Liver (tissue), 9 donors: ENCODE results near the gene EPN3. TPM values are rescaled to one million over a fixed set of nuclear protein-coding genes. Genes with fewer than 3 reads are reported as not detected.

Experiments
- DNase-seq: peaks from one replicate; pipeline ENCODE4 v3.0.0-alpha.2; 2017; ENCODE audit warnings: low spot score
- H3K27ac ChIP-seq, 2 donors: one replicate each; pipeline ENCODE4 v1.7.0; 2013; ENCODE audit warnings: inconsistent platforms in 2 of 2, low read length in 2 of 2, control low read depth in 1 of 2, low read depth in 1 of 2, mild to moderate bottlenecking in 1 of 2
- H3K27me3 ChIP-seq, 4 donors: one replicate each; pipeline versions ENCODE4 v1.6.1 to v1.7.0; 2013; ENCODE audit warnings: low read length in 3 of 4, inconsistent platforms in 1 of 4, mild to moderate bottlenecking in 1 of 4, moderate library complexity in 1 of 4; ENCODE audit not compliant: control insufficient read depth in 4 of 4, insufficient read depth in 4 of 4
- H3K36me3 ChIP-seq, 4 donors: one replicate each; pipeline versions ENCODE4 v1.6.1 to v1.7.0; 2013; ENCODE audit warnings: low read length in 3 of 4, mild to moderate bottlenecking in 3 of 4, low read depth in 1 of 4, moderate library complexity in 1 of 4; ENCODE audit not compliant: control insufficient read depth in 4 of 4, insufficient read depth in 3 of 4
- H3K4me1 ChIP-seq, 4 donors: one replicate each; pipeline versions ENCODE4 v1.6.1 to v1.7.0; 2013; ENCODE audit warnings: low read length in 3 of 4, mild to moderate bottlenecking in 3 of 4, moderate library complexity in 1 of 4; ENCODE audit not compliant: control insufficient read depth in 4 of 4, insufficient read depth in 4 of 4
- H3K4me3 ChIP-seq, 3 donors: one replicate each; pipeline versions ENCODE4 v1.6.1 to v1.7.0; 2013; ENCODE audit warnings: low read length in 3 of 3, control low read depth in 1 of 3, low read depth in 1 of 3, mild to moderate bottlenecking in 1 of 3
- H3K9ac ChIP-seq, 2 donors: one replicate each; pipeline ENCODE4 v1.7.0; 2013; ENCODE audit warnings: low read length in 2 of 2, mild to moderate bottlenecking in 2 of 2, moderate library complexity in 2 of 2, control low read depth in 1 of 2, low read depth in 1 of 2
- H3K9me3 ChIP-seq, 4 donors: one replicate each; pipeline versions ENCODE4 v1.6.1 to v1.7.0; 2013; ENCODE audit warnings: low read length in 3 of 4; ENCODE audit not compliant: control insufficient read depth in 4 of 4
- CTCF ChIP-seq: fragments of 150-350 bp; IDR thresholded peaks from 2 replicates; pipeline ENCODE4 v1.5.1; 2017; ENCODE audit warnings: improper control_type of control experiment, low read depth, low read length; ENCODE audit not compliant: missing input control
- EGR1 ChIP-seq, 2 donors: IDR thresholded peaks; 2 replicates each; pipeline ENCODE4 v1.6.1; 2016 to 2018; ENCODE audit warnings: antibody characterized with exemption in 2 of 2, low read depth in 2 of 2
- FOXA1 ChIP-seq: IDR thresholded peaks from 2 replicates; pipeline ENCODE4 v1.6.1; 2016; ENCODE audit warnings: antibody characterized with exemption
- FOXA2 ChIP-seq: IDR thresholded peaks from 2 replicates; pipeline ENCODE4 v1.6.1; 2016; ENCODE audit warnings: antibody characterized with exemption
- GABPA ChIP-seq, 2 donors: IDR thresholded peaks in 1 of 2; conservative IDR thresholded peaks in 1 of 2; 2 replicates each; pipeline ENCODE4 v1.6.1; 2016; ENCODE audit warnings: antibody characterized with exemption in 2 of 2, mild to moderate bottlenecking in 1 of 2, moderate library complexity in 1 of 2
- HNF4A ChIP-seq, 2 donors: conservative IDR thresholded peaks; 2 replicates each; pipeline ENCODE4 v1.6.1; 2016; ENCODE audit warnings: antibody characterized with exemption in 2 of 2, mild to moderate bottlenecking in 2 of 2
- HNF4G ChIP-seq: IDR thresholded peaks from 2 replicates; pipeline ENCODE4 v1.6.1; 2016; ENCODE audit warnings: antibody characterized with exemption
- JUND ChIP-seq, 2 donors: IDR thresholded peaks; 2 replicates each; pipeline ENCODE4 v1.6.1; 2016; ENCODE audit warnings: antibody characterized with exemption in 2 of 2
- NR2F2 ChIP-seq: IDR thresholded peaks from 2 replicates; pipeline ENCODE4 v1.6.1; 2016; ENCODE audit warnings: antibody characterized with exemption
- RAD21 ChIP-seq, 2 donors: IDR thresholded peaks; 2 replicates each; pipeline ENCODE4 v1.6.1; 2016; ENCODE audit warnings: antibody characterized with exemption in 2 of 2, mild to moderate bottlenecking in 2 of 2
- RXRA ChIP-seq, 2 donors: IDR thresholded peaks; 2 replicates each; pipeline ENCODE4 v1.6.1; 2017 to 2018; ENCODE audit warnings: antibody characterized with exemption in 2 of 2, mild to moderate bottlenecking in 1 of 2
- SP1 ChIP-seq: IDR thresholded peaks from 2 replicates; pipeline ENCODE4 v1.6.1; 2018; ENCODE audit warnings: antibody characterized with exemption, mild to moderate bottlenecking
- TAF1 ChIP-seq: conservative IDR thresholded peaks from 2 replicates; pipeline ENCODE4 v1.6.1; 2016; ENCODE audit warnings: antibody characterized with exemption, mild to moderate bottlenecking
- YY1 ChIP-seq: IDR thresholded peaks from 2 replicates; pipeline ENCODE4 v1.6.1; 2016; ENCODE audit warnings: antibody characterized with exemption, mild to moderate bottlenecking
- ZBTB33 ChIP-seq: IDR thresholded peaks from 2 replicates; pipeline ENCODE4 v1.6.1; 2016; ENCODE audit warnings: antibody characterized with exemption
- WGBS: extraction: QIAGEN DNeasy Blood & Tissue Kit; methylation state at CpG from one replicate; pipeline ENCODE4 v1.1.7; 2013; 5-methylcytosine and 5-hydroxymethylcytosine counted together
- polyA plus RNA-seq, 2 donors: library from polyadenylated mRNA; stranded (reverse) in 1 of 2; unstranded in 1 of 2; fragments of 200-250 nt in 1 of 2; fragments of >200 nt in 1 of 2; fragmentation: Nextera tagmentation in 1 of 2; extraction: Ambion mirVana in 1 of 2; gene quantifications; one replicate each; pipeline versions ENCODE4 v1.2.1 to v1.2.3, GENCODE V29; 2013 to 2015
- total RNA-seq, 2 donors: library from RNA; depleted of rRNA; stranded (reverse); fragments of >200 nt; gene quantifications; one replicate each; pipeline ENCODE4 v1.2.3, GENCODE V29; 2014
- TF ChIP-seq, protein P1 (sequence below): IDR thresholded peaks from 2 replicates; pipeline ENCODE4 v1.6.1; 2016; ENCODE audit warnings: antibody characterized with exemption, mild to moderate bottlenecking
- TF ChIP-seq, protein P2 (sequence below): IDR thresholded peaks from 2 replicates; pipeline ENCODE4 v1.6.1; 2016; ENCODE audit warnings: antibody characterized with exemption
- TF ChIP-seq, protein P3 (sequence below): IDR thresholded peaks from 2 replicates; pipeline ENCODE4 v1.6.1; 2016; ENCODE audit warnings: antibody characterized with exemption
- donor health status: healthy.
- donor health status: healthy.
- donor health status: healthy.
- donor health status: healthy.
- donor health status: healthy.

Gene EPN3
- total and polyA plus RNA-seq, 4 donors = 0.06 to 0.51 (median 0.33) TPM; not detected in 1

DNA sequence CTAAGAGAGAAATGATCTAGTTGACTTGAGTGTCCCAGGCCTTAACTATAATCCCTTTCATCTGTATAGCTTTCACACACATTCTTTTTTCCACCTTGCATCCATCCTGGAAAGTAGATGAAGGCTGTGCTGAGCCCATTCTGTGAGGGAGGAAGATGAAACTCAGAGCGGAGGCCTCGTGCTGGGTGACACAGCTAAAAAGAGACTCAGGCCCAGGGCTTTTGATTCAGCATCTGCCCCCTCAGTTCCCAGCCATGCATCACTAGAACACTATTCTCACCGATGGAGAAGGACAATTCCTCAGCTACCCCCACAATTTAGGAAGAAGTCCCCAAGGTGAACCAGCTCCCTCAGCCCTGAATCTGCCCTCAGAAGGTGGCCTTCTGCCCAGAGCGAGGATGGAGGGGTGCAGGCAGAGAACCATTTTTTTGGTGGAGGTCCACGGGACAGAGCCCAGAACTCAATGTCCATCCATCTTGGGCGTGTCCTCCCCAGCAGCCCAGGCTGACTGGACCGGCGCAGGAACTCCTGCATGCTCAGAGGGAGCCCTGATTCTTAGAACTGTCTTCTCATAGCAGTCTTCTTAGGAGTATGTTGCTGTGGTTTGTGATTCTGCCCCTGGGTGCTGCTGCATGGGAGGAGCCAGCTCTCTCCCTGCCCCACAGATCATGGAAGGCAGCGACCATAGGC lies 30.1 kb upstream of the EPN3 start:
- H3K36me3 ChIP-seq = no peaks in the 10 kb centered on the region
- no peak overlapping the region for H3K4me3 ChIP-seq
- H3K27me3 ChIP-seq = no peaks in the 10 kb centered on the region
- no peak for DNase-seq
- no peak overlapping the region for H3K27ac ChIP-seq
- TF ChIP-seq, protein P1, sequence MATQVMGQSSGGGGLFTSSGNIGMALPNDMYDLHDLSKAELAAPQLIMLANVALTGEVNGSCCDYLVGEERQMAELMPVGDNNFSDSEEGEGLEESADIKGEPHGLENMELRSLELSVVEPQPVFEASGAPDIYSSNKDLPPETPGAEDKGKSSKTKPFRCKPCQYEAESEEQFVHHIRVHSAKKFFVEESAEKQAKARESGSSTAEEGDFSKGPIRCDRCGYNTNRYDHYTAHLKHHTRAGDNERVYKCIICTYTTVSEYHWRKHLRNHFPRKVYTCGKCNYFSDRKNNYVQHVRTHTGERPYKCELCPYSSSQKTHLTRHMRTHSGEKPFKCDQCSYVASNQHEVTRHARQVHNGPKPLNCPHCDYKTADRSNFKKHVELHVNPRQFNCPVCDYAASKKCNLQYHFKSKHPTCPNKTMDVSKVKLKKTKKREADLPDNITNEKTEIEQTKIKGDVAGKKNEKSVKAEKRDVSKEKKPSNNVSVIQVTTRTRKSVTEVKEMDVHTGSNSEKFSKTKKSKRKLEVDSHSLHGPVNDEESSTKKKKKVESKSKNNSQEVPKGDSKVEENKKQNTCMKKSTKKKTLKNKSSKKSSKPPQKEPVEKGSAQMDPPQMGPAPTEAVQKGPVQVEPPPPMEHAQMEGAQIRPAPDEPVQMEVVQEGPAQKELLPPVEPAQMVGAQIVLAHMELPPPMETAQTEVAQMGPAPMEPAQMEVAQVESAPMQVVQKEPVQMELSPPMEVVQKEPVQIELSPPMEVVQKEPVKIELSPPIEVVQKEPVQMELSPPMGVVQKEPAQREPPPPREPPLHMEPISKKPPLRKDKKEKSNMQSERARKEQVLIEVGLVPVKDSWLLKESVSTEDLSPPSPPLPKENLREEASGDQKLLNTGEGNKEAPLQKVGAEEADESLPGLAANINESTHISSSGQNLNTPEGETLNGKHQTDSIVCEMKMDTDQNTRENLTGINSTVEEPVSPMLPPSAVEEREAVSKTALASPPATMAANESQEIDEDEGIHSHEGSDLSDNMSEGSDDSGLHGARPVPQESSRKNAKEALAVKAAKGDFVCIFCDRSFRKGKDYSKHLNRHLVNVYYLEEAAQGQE = no peak
- TF ChIP-seq JUND (IDR thresholded peaks at IDR 0.05) (no peak), YY1 (no peak), TAF1 (no peak)
- WGBS = 91% methylated on average over 9 of the region's 9 CpGs
- H3K9ac ChIP-seq = no peak overlapping the region
- no peaks in the 10 kb centered on the region for H3K4me1 ChIP-seq
- H3K9me3 ChIP-seq = no peaks in the 10 kb centered on the region

- peaks cover 0 to 8% (median 0%) of the 10 kb centered on the region in 4 donors for H3K4me1 ChIP-seq
- TF ChIP-seq RXRA (IDR thresholded peaks at IDR 0.05) = no peak
- no peak for TF ChIP-seq GABPA (IDR thresholded peaks at IDR 0.05 in 1 of 2, conservative IDR thresholded peaks at IDR 0.05 in 1 of 2)
- TF ChIP-seq RAD21 (IDR thresholded peaks at IDR 0.05) = no peak
- TF ChIP-seq CTCF = no peak
- no peak for TF ChIP-seq JUND (IDR thresholded peaks at IDR 0.05)
- no peak for TF ChIP-seq EGR1 (IDR thresholded peaks at IDR 0.05; ENCODE audit: low read depth in 2 of 2)
- no peak for TF ChIP-seq HNF4A (conservative IDR thresholded peaks at IDR 0.05)
- TF ChIP-seq, protein P1 = no peak
- TF ChIP-seq SP1 = no peak
- TF ChIP-seq FOXA1 = no peak
- TF ChIP-seq FOXA2 = no peak
- no peak for TF ChIP-seq ZBTB33
- no peak for TF ChIP-seq YY1
- no peak for TF ChIP-seq NR2F2
- TF ChIP-seq, protein P2, sequence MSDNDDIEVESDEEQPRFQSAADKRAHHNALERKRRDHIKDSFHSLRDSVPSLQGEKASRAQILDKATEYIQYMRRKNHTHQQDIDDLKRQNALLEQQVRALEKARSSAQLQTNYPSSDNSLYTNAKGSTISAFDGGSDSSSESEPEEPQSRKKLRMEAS = no peak
- no peak for TF ChIP-seq HNF4G
- no peak for TF ChIP-seq TAF1
- TF ChIP-seq, protein P3, sequence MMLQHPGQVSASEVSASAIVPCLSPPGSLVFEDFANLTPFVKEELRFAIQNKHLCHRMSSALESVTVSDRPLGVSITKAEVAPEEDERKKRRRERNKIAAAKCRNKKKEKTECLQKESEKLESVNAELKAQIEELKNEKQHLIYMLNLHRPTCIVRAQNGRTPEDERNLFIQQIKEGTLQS = no peak
- H3K9ac ChIP-seq = no peak overlapping the region
- H3K27me3 ChIP-seq = no peaks in the 10 kb centered on the region
- no peak overlapping the region for H3K27ac ChIP-seq
- no peaks in the 10 kb centered on the region for H3K36me3 ChIP-seq
- no peak overlapping the region for H3K4me3 ChIP-seq
- no peak for DNase-seq
- WGBS = 75% methylated on average over 7 of the region's 7 CpGs
- H3K9me3 ChIP-seq = no peaks in the 10 kb centered on the region
These were observed 26.9 kb upstream of the EPN3 start for GRCh38 chr17:50505591-50506130.
